H9 (cell line): ENCODE results near the gene USP28. TPM values are rescaled to one million over a fixed set of nuclear protein-coding genes. Genes with fewer than 3 reads are reported as not detected.

Experiments used
- DNase-seq: peaks from one replicate; pipeline ENCODE4 v3.0.0-alpha.2; 2017
- H2AFZ ChIP-seq: one replicate; pipeline ENCODE4 v1.6.1; 2013; ENCODE audit warnings: mild to moderate bottlenecking, low read length, control low read depth, moderate library complexity
- H2AK5ac ChIP-seq: 2 replicates; pipeline ENCODE4 v1.6.1; 2013; ENCODE audit warnings: low read length, control low read depth, mixed read lengths; ENCODE audit not compliant: insufficient read length
- H2BK120ac ChIP-seq: one replicate; pipeline ENCODE4 v1.6.1; 2013; ENCODE audit warnings: low read depth, mild to moderate bottlenecking, low read length, control low read depth, inconsistent platforms; ENCODE audit not compliant: poor library complexity, severe bottlenecking
- H2BK12ac ChIP-seq: 2 replicates; pipeline ENCODE4 v1.6.1; 2013; ENCODE audit warnings: low read length, control low read depth, mixed read lengths, low read depth; ENCODE audit not compliant: insufficient read length
- H2BK15ac ChIP-seq: 2 replicates; pipeline ENCODE4 v1.6.1; 2013; ENCODE audit warnings: low read depth, low read length, control low read depth
- H2BK20ac ChIP-seq: one replicate; pipeline ENCODE4 v1.6.1; 2013; ENCODE audit warnings: low read depth, mild to moderate bottlenecking, low read length, control low read depth, inconsistent platforms; ENCODE audit not compliant: poor library complexity, severe bottlenecking
- H2BK5ac ChIP-seq: 2 replicates; pipeline ENCODE4 v1.6.1; 2013; ENCODE audit warnings: low read length, control low read depth, mixed read lengths; ENCODE audit not compliant: insufficient read length
- H3K14ac ChIP-seq: 2 replicates; pipeline ENCODE4 v1.6.1; 2013; ENCODE audit warnings: low read length, control low read depth; ENCODE audit not compliant: insufficient read depth
- H3K18ac ChIP-seq: 2 replicates; pipeline ENCODE4 v1.6.1; 2013; ENCODE audit warnings: low read depth, mild to moderate bottlenecking, mixed read lengths, low read length, control low read depth; ENCODE audit not compliant: insufficient read length
- H3K23ac ChIP-seq: 2 replicates; pipeline ENCODE4 v1.6.1; 2013; ENCODE audit warnings: low read length, control low read depth, mixed read lengths, low read depth; ENCODE audit not compliant: insufficient read length
- H3K23me2 ChIP-seq: 2 replicates; pipeline ENCODE4 v1.6.1; 2013; ENCODE audit warnings: low read depth, mild to moderate bottlenecking, mixed read lengths, low read length, control low read depth; ENCODE audit not compliant: insufficient read length, poor library complexity, severe bottlenecking
- H3K27ac ChIP-seq: 2 replicates; pipeline ENCODE4 v1.5.1; 2013; ENCODE audit warnings: low read length, control low read depth, mixed read lengths, low read depth; ENCODE audit not compliant: insufficient read length
- H3K27me3 ChIP-seq: 2 replicates; pipeline ENCODE4 v1.6.1; 2013; ENCODE audit warnings: low read length, control low read depth, inconsistent platforms; ENCODE audit not compliant: insufficient read depth
- H3K4ac ChIP-seq: 2 replicates; pipeline ENCODE4 v1.6.1; 2013; ENCODE audit warnings: low read depth, mild to moderate bottlenecking, control low read depth, inconsistent platforms, low read length, moderate library complexity
- H3K4me1 ChIP-seq: 2 replicates; pipeline ENCODE4 v1.6.1; 2013; ENCODE audit warnings: low read length, control low read depth, inconsistent platforms; ENCODE audit not compliant: insufficient read depth
- H3K4me2 ChIP-seq: 2 replicates; pipeline ENCODE4 v1.6.1; 2013; ENCODE audit warnings: low read length, control low read depth, mixed read lengths; ENCODE audit not compliant: insufficient read length, insufficient read depth
- H3K56ac ChIP-seq: 2 replicates; pipeline ENCODE4 v1.6.1; 2013; ENCODE audit warnings: low read depth, mild to moderate bottlenecking, mixed read lengths, low read length, control low read depth; ENCODE audit not compliant: insufficient read length
- H3K79me1 ChIP-seq: 2 replicates; pipeline ENCODE4 v1.6.1; 2013; ENCODE audit warnings: low read depth, mild to moderate bottlenecking, moderate library complexity, low read length, control low read depth, inconsistent platforms; ENCODE audit not compliant: insufficient read depth, poor library complexity, severe bottlenecking
- H3K79me2 ChIP-seq: 2 replicates; pipeline ENCODE4 v1.6.1; 2013; ENCODE audit warnings: low read length, control low read depth, inconsistent platforms; ENCODE audit not compliant: insufficient read depth
- H3K9ac ChIP-seq: 2 replicates; pipeline ENCODE4 v1.6.1; 2013; ENCODE audit warnings: low read length, control low read depth, mixed read lengths; ENCODE audit not compliant: insufficient read length; ENCODE audit errors: extremely low read depth
- H3K9me3 ChIP-seq: one replicate; pipeline ENCODE4 v1.6.1; 2013; ENCODE audit warnings: low read depth, low read length, inconsistent platforms; ENCODE audit not compliant: control insufficient read depth
- H3T11ph ChIP-seq: one replicate; pipeline ENCODE4 v1.6.1; 2013; ENCODE audit warnings: mild to moderate bottlenecking, low read length, control low read depth, inconsistent platforms
- H4K20me1 ChIP-seq: one replicate; pipeline ENCODE4 v1.6.1; 2013; ENCODE audit not compliant: control insufficient read depth, insufficient read length, insufficient read depth
- H4K5ac ChIP-seq: 2 replicates; pipeline ENCODE4 v1.6.1; 2013; ENCODE audit warnings: low read depth, mild to moderate bottlenecking, mixed read lengths, low read length, control low read depth; ENCODE audit not compliant: insufficient read length
- H4K8ac ChIP-seq: replicated peaks from 2 replicates; pipeline ENCODE4 v1.6.1; 2013; ENCODE audit warnings: low read length, control low read depth, mixed read lengths, low read depth; ENCODE audit not compliant: insufficient read length
- H4K91ac ChIP-seq: 2 replicates; pipeline ENCODE4 v1.6.1; 2013; ENCODE audit warnings: low read depth, mild to moderate bottlenecking, moderate library complexity, mixed read lengths, low read length, control low read depth; ENCODE audit not compliant: insufficient read length
- H3K27ac Mint-ChIP-seq, 3 experiments: 2 replicates in 2 of 3; 3 replicates in 1 of 3; pipeline ENCODE4 v1.8.0; 2020 to 2021; ENCODE audit warnings: mixed read lengths in 3 of 3, mild to moderate bottlenecking in 1 of 3, moderate library complexity in 1 of 3
- H3K27me3 Mint-ChIP-seq: 2 replicates; pipeline ENCODE4 v1.8.0; 2021; ENCODE audit warnings: low read depth, mild to moderate bottlenecking, moderate library complexity, mixed read lengths
- H3K36me3 Mint-ChIP-seq, 3 experiments: 2 replicates in 2 of 3; 3 replicates in 1 of 3; pipeline ENCODE4 v1.8.0; 2020 to 2021; ENCODE audit warnings: low read depth in 3 of 3, mixed read lengths in 3 of 3; ENCODE audit not compliant: insufficient read depth in 1 of 3
- H3K4me1 Mint-ChIP-seq, 2 experiments: 2 replicates each; pipeline ENCODE4 v1.8.0; 2020; ENCODE audit warnings: mixed read lengths in 2 of 2
- H3K4me3 Mint-ChIP-seq, 2 experiments: 2 replicates in 1 of 2; 3 replicates in 1 of 2; pipeline ENCODE4 v1.8.0; 2020 to 2021; ENCODE audit warnings: mild to moderate bottlenecking in 2 of 2, mixed read lengths in 2 of 2, moderate library complexity in 1 of 2
- H3K9me3 Mint-ChIP-seq, 2 experiments: 2 replicates in 1 of 2; 3 replicates in 1 of 2; pipeline ENCODE4 v1.8.0; 2020; ENCODE audit warnings: mild to moderate bottlenecking in 2 of 2, mixed read lengths in 2 of 2, moderate library complexity in 1 of 2
- WGBS: extraction: QIAGEN DNeasy Blood & Tissue Kit; methylation state at CpG from one replicate; pipeline ENCODE4 v1.1.7; 2013; ENCODE audit warnings: missing lambda C conversion rate, low lambda C conversion rate, mixed read lengths; ENCODE audit not compliant: insufficient read length; ENCODE audit errors: extremely low coverage; 5-methylcytosine and 5-hydroxymethylcytosine counted together
- total RNA-seq: library from RNA; stranded (reverse); gene quantifications from 2 replicates; pipeline ENCODE4 v1.2.1, GENCODE V29; 2021
- TF ChIP-seq, protein P1 (sequence below): fragments of 200-600 bp; sonication (generic); conservative IDR thresholded peaks from 3 replicates; pipeline ENCODE4 v1.8.0; 2021; ENCODE audit warnings: antibody characterized with exemption, mild to moderate bottlenecking

USP28 gene
- total RNA-seq, 1 experiment from 2014 or later = 107 TPM

DNA sequence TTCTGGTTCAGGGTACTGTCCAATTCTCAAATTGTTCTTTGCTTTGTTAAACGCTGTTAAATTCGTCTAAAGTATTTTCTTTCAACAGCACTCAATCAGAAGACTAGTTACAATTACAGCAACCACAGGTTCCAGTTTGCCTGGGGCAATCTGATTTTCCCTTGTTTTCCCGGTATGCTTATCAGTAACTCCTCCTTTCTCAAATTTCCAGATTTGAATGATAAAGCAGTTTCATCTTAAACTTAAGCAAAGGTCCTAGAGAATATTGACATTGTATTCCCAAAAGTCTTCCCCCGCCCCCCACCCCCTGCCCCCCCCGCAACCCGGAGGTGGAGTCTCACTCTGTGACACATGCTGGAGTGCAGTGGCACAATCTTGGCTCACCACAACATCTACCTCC, 10.5 kb upstream of the USP28 start:
- Histone ChIP-seq H2BK20ac (no peak overlapping the region), H3K14ac (no peak overlapping the region), H2BK5ac (no peak overlapping the region), H3K18ac (no peak overlapping the region), H2BK12ac (no peak overlapping the region), H3K23ac (no peak overlapping the region), H4K91ac (no peak overlapping the region), H3T11ph (no peak overlapping the region), H4K5ac (no peak overlapping the region), H2BK15ac (no peak overlapping the region), H2BK120ac (no peak overlapping the region), H3K79me2 (no peaks in the 10 kb centered on the region), H3K56ac (no peak overlapping the region), H3K27ac (no peak overlapping the region), H3K4ac (no peak overlapping the region), H3K4me1 (no peaks in the 10 kb centered on the region), H2AK5ac (no peak overlapping the region), H3K27me3 (no peaks in the 10 kb centered on the region), H4K8ac (no peak overlapping the region), H3K4me2 (no peak overlapping the region), H3K9me3 (no peaks in the 10 kb centered on the region), H4K20me1 (no peaks in the 10 kb centered on the region), H3K79me1 (no peaks in the 10 kb centered on the region), H3K9ac (no peak overlapping the region), H3K23me2 (no peaks in the 10 kb centered on the region), H2AFZ (no peak overlapping the region)
- H3K27ac Mint-ChIP-seq = no peak overlapping the region; a peak in 1 of 7 replicates
- no peak for DNase-seq
- TF ChIP-seq, protein P1, sequence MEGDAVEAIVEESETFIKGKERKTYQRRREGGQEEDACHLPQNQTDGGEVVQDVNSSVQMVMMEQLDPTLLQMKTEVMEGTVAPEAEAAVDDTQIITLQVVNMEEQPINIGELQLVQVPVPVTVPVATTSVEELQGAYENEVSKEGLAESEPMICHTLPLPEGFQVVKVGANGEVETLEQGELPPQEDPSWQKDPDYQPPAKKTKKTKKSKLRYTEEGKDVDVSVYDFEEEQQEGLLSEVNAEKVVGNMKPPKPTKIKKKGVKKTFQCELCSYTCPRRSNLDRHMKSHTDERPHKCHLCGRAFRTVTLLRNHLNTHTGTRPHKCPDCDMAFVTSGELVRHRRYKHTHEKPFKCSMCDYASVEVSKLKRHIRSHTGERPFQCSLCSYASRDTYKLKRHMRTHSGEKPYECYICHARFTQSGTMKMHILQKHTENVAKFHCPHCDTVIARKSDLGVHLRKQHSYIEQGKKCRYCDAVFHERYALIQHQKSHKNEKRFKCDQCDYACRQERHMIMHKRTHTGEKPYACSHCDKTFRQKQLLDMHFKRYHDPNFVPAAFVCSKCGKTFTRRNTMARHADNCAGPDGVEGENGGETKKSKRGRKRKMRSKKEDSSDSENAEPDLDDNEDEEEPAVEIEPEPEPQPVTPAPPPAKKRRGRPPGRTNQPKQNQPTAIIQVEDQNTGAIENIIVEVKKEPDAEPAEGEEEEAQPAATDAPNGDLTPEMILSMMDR = no peak
- peaks cover 14 to 16% of the 10 kb centered on the region in 2 experiments for H3K4me1 Mint-ChIP-seq
- no CpG with 5 or more reads among the region's 6 CpGs for WGBS
- H3K4me3 Mint-ChIP-seq = no peak overlapping the region
- H3K36me3 Mint-ChIP-seq = no peaks in the 10 kb centered on the region
- H3K9me3 Mint-ChIP-seq = no peaks in the 10 kb centered on the region
- H3K27me3 Mint-ChIP-seq = no peaks in the 10 kb centered on the region
